DMS53 (cell line): ENCODE data around the gene MAN2A2.
"Not testable (repeated sequence)": the region's sequence is repeated elsewhere in the genome, so short reads cannot be mapped to it uniquely, and the experiment has no call there.

Experiments used
- DNase-seq: peaks from one replicate; lab custom pipeline; 2025; lab: John Stamatoyannopoulos, UW

Gene MAN2A2

GRCh38 chr15:90903733-90904536, 833 bp downstream of the MAN2A2 start:
- peak; percentile 51 for DNase-seq

- no peak for DNase-seq
These were observed 1.6 kb downstream of the MAN2A2 start for GRCh38 chr15:90904746-90905145.

GRCh38 chr15:90905306-90906180, 2.4 kb downstream of the MAN2A2 start:
- no peak for DNase-seq

GRCh38 chr15:90906181-90906849, 3.2 kb downstream of the MAN2A2 start:
- DNase-seq: no peak

- DNase-seq: no peak
These were observed 4.1 kb downstream of the MAN2A2 start for GRCh38 chr15:90907051-90907660.

- DNase-seq: no peak
These were observed 4.9 kb downstream of the MAN2A2 start for GRCh38 chr15:90907838-90908507.

- DNase-seq: not testable (repeated sequence)
These were observed 6.3 kb downstream of the MAN2A2 start for GRCh38 chr15:90909449-90909848.

- DNase-seq: no peak
These were observed 6.9 kb downstream of the MAN2A2 start for GRCh38 chr15:90909976-90910375.

GRCh38 chr15:90910441-90911301, 7.6 kb downstream of the MAN2A2 start:
- DNase-seq: no peak

GRCh38 chr15:90911302-90911623, 8.2 kb downstream of the MAN2A2 start:
- DNase-seq: no peak

- no peak for DNase-seq
These were observed 9.0 kb downstream of the MAN2A2 start for GRCh38 chr15:90911906-90912769.

- no peak for DNase-seq
These were observed 9.6 kb downstream of the MAN2A2 start for GRCh38 chr15:90912770-90913075.

- no peak for DNase-seq
These were observed 10.4 kb downstream of the MAN2A2 start for GRCh38 chr15:90913398-90913944.

- no peak for DNase-seq
These were observed 11.4 kb downstream of the MAN2A2 start for GRCh38 chr15:90914305-90915080.

GRCh38 chr15:90915216-90915807, 12.2 kb downstream of the MAN2A2 start:
- no peak for DNase-seq

- DNase-seq: no peak
These were observed 12.8 kb downstream of the MAN2A2 start for GRCh38 chr15:90915808-90916440.

- no peak for DNase-seq
These were observed 13.4 kb downstream of the MAN2A2 start for GRCh38 chr15:90916461-90916860.

- no peak for DNase-seq
These were observed 14.5 kb downstream of the MAN2A2 start for GRCh38 chr15:90917569-90917968.
